GM19397 (cell line): Measurements from ENCODE around the gene ACOT2.

Source experiments
- ATAC-seq: cut with Tn5 transposase; IDR thresholded peaks from one replicate; pipeline ENCODE4 v1.9.1; 2021; ENCODE audit warnings: mild to moderate bottlenecking, moderate library complexity; ENCODE audit not compliant: unreplicated experiment

The ACOT2 gene

GRCh38 chr14:73612339-73613045, 43.5 kb downstream of the ACOT2 start, which contains the start of gene ACOT6:
ACOT6 (plus strand) TSS chr14:73612517; CDS start chr14:73612572, 55 bp downstream.
- peak; percentile 76 for ATAC-seq

- no peak for ATAC-seq
Measured at GRCh38 chr14:73613046-73613383, 44.0 kb downstream of the ACOT2 start.

- no peak for ATAC-seq
Measured at GRCh38 chr14:73613419-73613963, 44.5 kb downstream of the ACOT2 start.

- ATAC-seq, result no peak
Measured at GRCh38 chr14:73616831-73617230, 47.8 kb downstream of the ACOT2 start.

- ATAC-seq, result no peak
Measured at GRCh38 chr14:73619524-73619923, 50.5 kb downstream of the ACOT2 start.

- no peak for ATAC-seq
Measured at GRCh38 chr14:73620268-73620667, 51.3 kb downstream of the ACOT2 start.

- ATAC-seq, result no peak
Measured at GRCh38 chr14:73623504-73624054, 54.6 kb downstream of the ACOT2 start.
